BJ (cell line): ENCODE results near the gene SRPRB. TPM values are rescaled to one million over a fixed set of nuclear protein-coding genes. Genes with fewer than 3 reads are reported as not detected.

Experiments used
- CTCF ChIA-PET: fragments of 350-600 bp; formaldehyde crosslinking; extraction: SDS; loops from one replicate; lab custom pipeline; 2021; ENCODE audit warnings: antibody characterized with exemption, inconsistent platforms; lab: Yijun Ruan, JAX
- POLR2A ChIA-PET: fragments of 300-600 bp; sonication (Branson Sonifier 250); formaldehyde crosslinking; extraction: SDS; loops from one replicate; lab custom pipeline; 2021; ENCODE audit warnings: antibody characterized with exemption; lab: Charles Lee
- DNase-seq: peaks from one replicate; pipeline ENCODE4 v3.0.0-alpha.2; 2011; ENCODE audit warnings: low read depth
- H3K27me3 ChIP-seq: 2 replicates; pipeline ENCODE4 v1.6.0; 2011; ENCODE audit warnings: low read length; ENCODE audit not compliant: control insufficient read depth, insufficient read depth
- H3K36me3 ChIP-seq: 2 replicates; pipeline ENCODE4 v1.5.1; 2011; ENCODE audit warnings: low read length; ENCODE audit not compliant: control insufficient read depth, insufficient read depth
- H3K4me3 ChIP-seq: 2 replicates; pipeline ENCODE4 v1.5.1; 2011; ENCODE audit warnings: low read depth, mild to moderate bottlenecking, control low read depth, low read length
- CTCF ChIP-seq: IDR thresholded peaks from 2 replicates; pipeline ENCODE4 v1.5.1; 2011; ENCODE audit warnings: low read depth, mild to moderate bottlenecking, control low read depth, inconsistent platforms, low read length, moderate library complexity; ENCODE audit not compliant: insufficient read depth
- polyA plus RNA-seq: library from polyadenylated mRNA; depleted of rRNA; stranded (reverse); fragments of >200 nt; gene quantifications from 2 replicates; pipeline ENCODE4 v1.2.3, GENCODE V29; 2011

SRPRB gene
- polyA plus RNA-seq, 1 experiment = 36.0 TPM

- CTCF ChIA-PET = no interaction called here
- no peak for TF ChIP-seq CTCF
These were observed 32.1 kb downstream of the SRPRB start for GRCh38 chr3:133837487-133838295.

DNA sequence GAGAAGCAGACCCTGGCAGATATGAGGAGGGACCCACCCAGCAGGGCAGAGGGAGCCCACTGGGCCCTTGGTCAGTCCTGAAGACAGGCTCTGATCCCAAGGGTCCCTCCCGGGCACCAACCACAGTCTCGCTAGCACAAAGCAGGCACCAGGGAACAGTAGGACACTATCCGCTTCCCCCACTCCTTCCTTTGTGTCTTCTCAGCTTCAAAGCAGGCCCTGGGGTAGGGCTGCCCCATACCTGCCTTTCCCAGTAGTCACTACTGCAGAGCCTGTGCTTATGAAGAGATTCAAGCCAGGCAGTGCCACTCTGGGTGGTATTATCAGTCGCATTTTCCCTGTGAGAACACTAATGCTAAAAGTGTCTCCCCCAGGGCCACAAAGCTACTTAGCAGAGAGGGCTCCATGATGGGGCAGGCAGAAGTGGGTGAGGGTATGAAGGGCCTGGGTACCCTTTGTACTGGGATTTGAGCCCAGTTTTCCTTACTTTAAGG lies 32.7 kb downstream of the SRPRB start:
- no peak for TF ChIP-seq CTCF
- CTCF ChIA-PET = no interaction called here
- H3K36me3 ChIP-seq = no peaks in the 10 kb centered on the region

More at GRCh38 chr3:133837487-133838295, 32.1 kb downstream of the SRPRB start:
- Histone ChIP-seq H3K4me3 (no peak overlapping the region), H3K27me3 (peaks cover 1% of the 10 kb centered on the region), H3K36me3 (no peaks in the 10 kb centered on the region)
- DNase-seq = no peak
- POLR2A ChIA-PET = no interaction called here

GRCh38 chr3:133838916-133839800 lies 33.5 kb downstream of the SRPRB start:
- POLR2A ChIA-PET = no interaction called here
- no peaks in the 10 kb centered on the region for H3K36me3 ChIP-seq
- DNase-seq = no peak
- no peak overlapping the region for H3K4me3 ChIP-seq
- no peak for TF ChIP-seq CTCF
- CTCF ChIA-PET = no interaction called here
- H3K27me3 ChIP-seq = peaks cover 1% of the 10 kb centered on the region

More for the DNA sequence above, 32.7 kb downstream of the SRPRB start:
- DNase-seq = no peak
- peaks cover 1% of the 10 kb centered on the region for H3K27me3 ChIP-seq
- no peak overlapping the region for H3K4me3 ChIP-seq
- POLR2A ChIA-PET = no interaction called here

DNA sequence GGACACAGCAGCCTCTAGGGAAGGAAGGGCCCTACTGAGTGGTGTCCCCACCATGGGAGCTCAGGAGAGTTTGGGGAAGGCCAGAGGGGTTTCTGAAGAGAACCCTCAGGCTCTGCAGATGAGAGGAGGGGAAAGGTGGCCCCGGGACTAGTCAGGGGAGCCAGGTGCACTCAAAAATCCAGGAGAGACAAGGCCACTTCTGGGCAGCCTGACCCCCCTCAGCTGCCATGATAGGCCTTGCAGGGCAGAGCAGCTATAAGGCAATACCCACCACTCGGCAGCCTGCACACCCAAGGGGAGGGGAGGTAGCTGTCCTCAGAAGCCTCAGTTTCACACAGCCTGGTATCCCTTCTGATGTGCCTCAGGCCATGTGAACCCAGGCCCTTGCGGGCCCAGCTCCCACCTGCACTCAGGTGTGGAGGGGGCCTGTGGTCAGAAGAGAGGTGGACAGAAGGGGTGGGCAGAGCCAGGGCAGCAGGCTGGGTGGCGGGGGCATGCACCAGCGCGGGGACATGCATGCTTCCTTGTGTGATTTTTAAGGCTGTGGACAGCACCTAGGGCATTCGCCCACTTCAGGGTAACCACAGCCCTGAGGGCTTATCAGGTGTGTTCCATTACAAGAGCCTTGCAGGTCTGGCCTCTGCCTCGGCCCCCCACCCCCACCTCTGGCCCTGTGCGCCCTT lies 34.6 kb downstream of the SRPRB start:
- TF ChIP-seq CTCF = no peak
- no peak overlapping the region for H3K4me3 ChIP-seq
- peaks cover 1% of the 10 kb centered on the region for H3K27me3 ChIP-seq
- no peaks in the 10 kb centered on the region for H3K36me3 ChIP-seq
- no peak for DNase-seq
- ChIA-PET CTCF (interaction anchor here (1.1 kb wide), 1 partner anchor 88 kb away, joined by 3 read pairs; no protein-coding TSS in a partner anchor), POLR2A (no interaction called here)
